Right ventricle myocardium superior (tissue), 1 donor: Measurements from ENCODE around the gene ODAD4. TPM values are rescaled to one million over a fixed set of nuclear protein-coding genes. Genes with fewer than 3 reads are reported as not detected.
"Not testable (repeated sequence)": the region's sequence is repeated elsewhere in the genome, so short reads cannot be mapped to it uniquely, and the experiment has no call there.

ENCODE experiments used
- ATAC-seq: fragments of 200-7000 bp; cut with Tn5 transposase; one replicate; pipeline ENCODE4 v1.9.1; 2020; ENCODE audit warnings: mild to moderate bottlenecking; ENCODE audit not compliant: poor library complexity
- DNase-seq: peaks from one replicate; pipeline ENCODE4 v3.0.0-alpha.2; 2020
- intact Hi-C: fragments of 100-400 bp; cut with DNase I; formaldehyde crosslinking; loops from one replicate; pipeline ENCODE4 v1.11.2; 2022
- total RNA-seq: library from RNA; stranded (reverse); fragmentation: NEBNext Ultra II Directional; extraction: Animal tissue kit (Norgen Biotek cat#: 25700); gene quantifications from one replicate; pipeline ENCODE4 v1.2.1, GENCODE V29; 2021
- donor health status: DM: no; HTN: yes; CAD: no; lungs with severe emphysema.

The ODAD4 gene
- total RNA-seq, 1 donor from 2014 or later, result 0.75 TPM

DNA sequence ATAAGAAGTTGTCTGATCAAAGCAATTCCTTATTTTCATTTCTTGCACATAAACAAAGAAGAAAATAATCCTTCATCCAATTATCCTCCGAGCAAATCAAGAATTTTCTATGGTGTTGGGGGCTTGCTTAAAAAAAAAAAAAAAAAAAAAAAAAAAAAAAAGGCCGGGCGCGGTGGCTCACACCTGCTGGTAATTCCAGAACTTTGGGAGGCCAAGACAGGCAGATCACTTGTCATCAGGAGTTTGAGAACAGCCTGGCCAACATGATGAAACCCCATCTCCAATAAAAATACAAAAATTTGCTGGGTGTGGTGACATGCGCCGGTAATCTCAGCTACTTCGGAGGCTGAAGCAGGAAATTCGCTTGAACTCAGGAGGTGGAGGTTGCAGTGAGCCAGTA, 55.5 kb downstream of the ODAD4 start:
- no peak for ATAC-seq
- no peak for DNase-seq
- intact Hi-C loops, result no loop called here

DNA sequence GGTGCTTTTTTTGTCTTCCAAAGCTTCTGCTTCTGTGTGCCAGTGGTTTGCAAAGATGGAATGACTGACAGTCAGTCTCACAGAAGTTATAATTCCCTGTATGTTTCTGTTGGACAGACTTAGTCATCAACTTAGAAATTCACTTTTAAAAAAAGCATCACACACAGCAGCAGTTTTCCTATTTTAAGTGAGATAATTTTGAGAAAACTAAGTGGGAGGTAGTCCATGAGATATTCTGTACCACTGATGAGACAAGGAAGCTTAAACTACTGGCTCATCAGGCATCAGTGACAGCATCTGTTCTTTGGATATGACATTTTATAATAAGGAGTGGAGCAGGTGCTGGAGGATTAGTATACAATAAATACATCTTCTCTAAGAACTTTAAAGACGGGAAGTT, 56.2 kb downstream of the ODAD4 start:
- ATAC-seq, result no peak
- intact Hi-C loops, result no loop called here
- no peak for DNase-seq

DNA sequence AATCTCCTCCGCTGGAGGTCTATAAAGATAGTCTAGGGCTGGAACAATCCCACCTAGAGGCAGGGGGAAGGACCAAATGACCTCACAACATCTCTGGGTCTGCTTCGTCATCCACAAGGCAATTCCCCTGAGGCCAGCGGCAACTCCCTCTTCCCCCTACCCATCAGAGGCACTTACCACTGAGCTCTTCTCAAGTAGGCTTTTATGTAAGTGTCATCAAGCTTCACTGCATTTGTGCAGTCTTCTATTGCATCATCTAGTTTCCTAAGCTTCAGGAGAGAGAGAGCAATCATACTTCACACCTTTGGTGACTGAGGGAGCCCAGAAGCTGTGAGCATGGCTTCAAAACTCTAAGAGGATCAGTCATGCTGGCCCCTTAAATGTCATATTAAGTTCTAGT, 57.2 kb downstream of the ODAD4 start:
- intact Hi-C loops, result no loop called here
- DNase-seq (no peak), ATAC-seq (no peak)

DNA sequence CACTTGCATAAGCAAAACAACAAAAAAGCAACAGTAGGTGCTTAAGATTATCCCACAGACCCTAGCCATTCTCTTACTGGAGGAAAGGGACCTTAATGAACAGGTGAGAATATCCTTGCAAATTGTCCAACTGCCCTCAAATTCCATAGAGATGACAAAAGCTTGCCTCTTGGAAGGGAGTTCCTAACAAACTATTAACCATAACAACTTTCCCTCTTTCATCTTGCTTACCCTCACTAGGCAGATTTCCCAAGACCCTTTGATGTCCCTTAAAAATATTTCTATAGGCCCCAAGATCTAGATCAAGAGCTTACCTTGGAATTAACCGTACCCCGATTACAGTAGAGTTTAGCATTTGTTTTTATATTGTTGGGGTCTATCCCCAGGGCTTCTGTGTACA, 58.0 kb downstream of the ODAD4 start:
- ATAC-seq (no peak), DNase-seq (no peak)
- intact Hi-C loops, result no loop called here

DNA sequence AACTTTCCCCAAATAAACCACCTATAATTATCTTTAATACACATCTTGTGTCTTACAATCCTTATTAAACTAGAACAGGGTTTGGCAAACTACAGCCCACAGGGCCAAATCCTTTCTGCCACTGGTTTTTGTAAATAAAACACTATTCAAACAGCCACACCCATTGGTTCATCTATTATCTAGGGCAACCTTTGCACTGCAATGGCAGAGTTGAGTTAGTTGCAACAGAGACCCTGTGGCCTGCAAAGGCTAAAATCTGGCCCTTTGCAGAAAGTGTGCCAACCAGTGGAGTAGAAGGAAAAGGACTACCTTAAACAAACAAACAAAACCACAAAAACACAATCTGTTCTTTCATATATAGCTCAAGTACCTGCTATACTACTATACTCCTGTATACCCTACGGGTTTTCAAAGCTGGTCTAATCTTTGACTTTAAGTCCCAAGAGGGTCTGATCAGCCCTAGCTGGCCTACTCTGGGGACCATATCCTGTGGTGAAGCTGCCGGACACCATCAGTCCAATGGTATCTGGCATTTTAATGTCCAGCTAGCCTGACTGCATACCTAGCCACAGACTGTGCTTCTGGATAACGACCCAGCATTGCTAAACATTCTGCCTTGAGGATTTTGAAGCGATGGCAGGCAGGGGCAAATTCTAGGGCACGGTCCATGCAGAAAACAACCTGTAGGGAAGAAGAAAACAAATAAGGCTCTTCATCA, 59.4 kb downstream of the ODAD4 start:
- DNase-seq, result no peak
- no peak for ATAC-seq

DNA sequence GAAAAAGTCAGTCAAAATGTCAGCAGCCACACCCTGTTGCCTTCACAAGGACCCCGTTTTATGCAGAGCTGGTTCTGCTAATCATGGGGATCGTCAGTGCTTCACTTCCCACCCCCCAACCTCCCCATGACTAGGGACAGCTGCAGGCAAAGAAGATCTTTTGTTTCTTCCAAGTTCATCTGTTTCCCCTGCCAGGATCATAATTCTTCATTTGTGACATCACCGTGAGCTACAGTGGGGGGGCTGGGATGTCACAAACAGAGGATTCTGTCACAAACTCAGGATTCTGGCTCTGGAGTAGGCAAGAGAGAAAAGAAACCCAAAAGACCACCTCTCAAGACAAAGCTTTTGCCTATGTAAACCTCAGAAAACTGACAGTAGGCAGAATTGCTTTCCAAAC, 62.2 kb downstream of the ODAD4 start:
- intact Hi-C loops, result no loop called here
- no peak for ATAC-seq
- no peak for DNase-seq

More for the DNA sequence above, 59.4 kb downstream of the ODAD4 start:
- intact Hi-C loops, result no loop called here

DNA sequence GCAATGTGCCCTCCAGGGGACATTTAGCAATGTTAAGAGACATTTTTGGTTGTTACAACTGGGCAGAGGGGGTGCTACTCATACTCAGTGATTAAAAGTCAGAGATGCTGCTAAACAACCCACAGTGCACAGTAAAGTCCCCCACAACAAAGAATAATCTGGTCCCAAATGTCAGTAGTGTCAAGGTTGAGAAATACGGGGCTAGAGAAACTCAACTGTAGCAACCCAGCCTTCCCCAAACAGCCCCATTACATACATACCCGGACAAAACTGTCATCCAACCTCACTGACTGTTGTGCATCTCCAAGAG, 66.4 kb downstream of the ODAD4 start:
- no peak for DNase-seq
- intact Hi-C loops, result no loop called here
- ATAC-seq, result no peak

DNA sequence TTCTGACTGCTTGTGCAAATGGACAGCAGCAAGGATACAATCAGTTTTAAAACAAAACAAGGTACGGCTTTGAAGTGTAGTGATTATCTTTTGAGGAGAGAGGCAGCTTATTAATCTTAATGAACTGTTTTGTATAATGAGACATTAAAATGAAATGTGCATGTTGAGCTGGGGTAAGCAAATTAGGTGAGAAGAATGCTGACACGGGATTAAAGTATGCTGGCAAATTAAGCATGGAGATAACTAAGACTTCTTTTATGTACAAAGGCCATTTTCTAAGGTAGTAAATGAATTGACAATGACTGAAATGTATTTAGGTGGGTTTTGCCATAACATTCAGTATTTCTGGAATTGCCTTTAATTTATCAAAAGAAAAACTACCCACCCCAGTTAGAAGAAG, 68.1 kb downstream of the ODAD4 start:
- DNase-seq (no peak), ATAC-seq (no peak)
- intact Hi-C loops, result no loop called here

DNA sequence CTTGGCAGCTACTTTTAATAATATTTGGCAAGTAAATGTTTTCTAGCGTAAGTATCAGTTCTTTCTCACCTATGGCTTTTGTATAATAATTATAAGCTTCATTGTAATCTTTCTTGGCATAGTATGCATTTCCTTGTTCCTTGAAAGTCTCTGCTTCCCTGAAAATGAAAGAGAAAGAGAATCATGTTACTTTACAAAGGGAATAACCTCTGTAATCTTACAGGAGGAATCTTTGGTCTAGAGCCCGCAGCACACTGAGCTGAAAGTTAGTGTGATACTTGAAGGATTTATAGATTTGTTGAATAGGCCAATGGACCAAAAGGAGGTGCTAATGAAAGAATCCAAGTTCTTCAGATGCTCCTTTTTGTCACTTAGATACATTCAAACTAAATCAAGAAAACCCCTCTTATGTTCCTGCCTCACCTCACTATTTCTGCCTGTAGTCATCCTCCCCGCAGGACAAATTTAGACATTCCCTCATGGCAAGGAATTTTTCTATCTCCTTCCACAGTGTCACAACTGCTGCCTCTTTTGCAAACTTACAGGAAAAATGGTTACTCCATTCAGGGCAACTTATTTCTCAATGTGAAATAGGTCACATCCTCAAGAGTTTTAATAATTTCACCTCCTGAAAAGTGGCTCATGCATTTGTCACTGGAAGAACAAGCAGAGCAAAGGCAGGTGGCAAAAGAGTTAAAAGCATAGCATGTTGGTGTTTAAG, 70.2 kb downstream of the ODAD4 start:
- ATAC-seq (no peak), DNase-seq (no peak)
- intact Hi-C loops, result no loop called here

DNA sequence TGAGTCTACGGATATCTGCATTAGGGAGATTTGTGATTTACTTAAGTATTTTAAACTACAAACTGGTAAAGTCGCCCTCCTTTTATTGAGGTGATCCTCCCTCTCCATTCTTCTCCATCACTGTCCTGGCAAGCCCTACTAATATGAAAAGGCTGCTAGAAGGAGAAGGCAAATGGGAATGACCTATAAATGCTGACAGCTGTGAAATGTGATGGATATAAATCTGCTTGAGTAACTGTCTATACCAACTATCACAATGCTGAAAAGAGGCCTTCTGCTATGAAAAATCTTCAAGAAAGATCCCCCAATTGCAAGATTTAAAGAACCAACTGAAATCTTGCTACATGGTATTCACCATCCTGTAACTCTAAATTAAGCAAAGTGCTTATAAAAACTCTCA, 71.3 kb downstream of the ODAD4 start:
- DNase-seq (no peak), ATAC-seq (no peak)
- intact Hi-C loops, result no loop called here

DNA sequence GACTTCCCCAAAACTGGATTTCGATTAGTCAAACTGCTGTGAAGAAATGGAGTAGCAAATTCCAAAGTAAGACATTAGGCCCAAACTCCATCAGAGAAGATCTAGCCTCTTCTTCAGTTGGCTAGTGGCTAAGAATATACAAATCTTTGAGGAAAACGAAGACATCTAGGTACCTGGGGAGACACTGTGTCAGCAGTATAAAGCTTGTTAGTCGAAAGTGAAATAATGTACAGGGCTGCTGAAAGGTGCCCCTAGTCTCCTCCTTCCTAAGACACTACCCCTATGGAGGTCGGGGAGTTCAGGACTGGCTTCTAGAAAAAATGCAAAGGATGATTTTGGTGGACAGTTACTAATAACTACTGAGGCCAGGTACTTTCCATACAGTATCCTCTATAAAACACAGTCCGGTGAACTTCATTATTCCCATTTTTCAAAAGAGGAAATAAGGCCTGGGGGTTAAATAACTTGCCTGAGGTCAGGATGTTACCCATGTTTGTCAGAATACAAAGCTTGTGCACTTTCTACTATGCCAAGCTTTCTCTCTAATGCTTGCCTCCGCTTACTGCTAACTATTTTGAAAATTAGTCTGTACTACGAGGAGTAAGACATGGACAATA, 71.9 kb downstream of the ODAD4 start:
- ATAC-seq (no peak), DNase-seq (no peak)
- intact Hi-C loops, result no loop called here

DNA sequence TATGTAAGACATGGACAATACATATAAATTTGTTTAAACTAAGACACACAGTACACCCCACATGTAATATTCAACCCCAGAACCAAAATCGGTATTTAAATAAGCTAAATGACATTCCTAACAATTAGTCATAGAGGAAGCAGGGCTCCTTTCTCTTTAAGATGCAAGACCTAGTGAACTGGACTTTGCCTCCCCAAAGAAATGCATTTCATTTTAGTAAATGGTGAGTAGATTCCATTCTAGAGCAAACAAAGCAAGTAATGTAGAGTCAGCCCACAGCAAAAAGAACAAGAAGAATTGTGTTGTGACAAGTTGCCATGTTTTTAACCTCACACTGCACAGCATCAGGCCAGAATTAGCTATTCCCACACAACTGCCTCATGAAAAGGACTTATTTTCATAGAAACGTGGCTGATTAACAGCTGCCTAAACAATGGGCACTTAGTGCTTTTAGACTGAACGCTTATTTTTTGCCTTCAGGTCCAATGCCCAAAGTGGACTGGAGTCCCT, 72.4 kb downstream of the ODAD4 start:
- intact Hi-C loops, result no loop called here
- ATAC-seq, result no peak
- no peak for DNase-seq

DNA sequence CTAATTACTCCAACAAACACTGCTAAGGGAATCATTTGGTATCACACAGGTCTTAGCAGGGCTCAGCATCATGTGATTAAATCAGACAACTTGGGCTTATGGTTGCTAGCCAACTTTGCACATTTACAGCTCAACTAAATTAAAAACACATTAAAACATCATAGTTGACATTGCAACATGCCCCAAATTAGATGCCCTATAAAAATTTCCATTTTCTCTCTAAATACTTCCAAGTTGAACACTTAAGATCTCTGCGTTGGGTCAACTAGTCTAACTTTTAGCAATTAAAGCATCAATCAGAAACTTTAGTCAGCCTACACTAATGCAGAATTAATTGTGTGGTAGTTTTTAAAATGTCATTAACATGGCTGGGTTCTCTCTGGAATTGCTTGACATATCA, 74.7 kb downstream of the ODAD4 start:
- no peak for ATAC-seq
- no peak for DNase-seq
- intact Hi-C loops, result no loop called here

DNA sequence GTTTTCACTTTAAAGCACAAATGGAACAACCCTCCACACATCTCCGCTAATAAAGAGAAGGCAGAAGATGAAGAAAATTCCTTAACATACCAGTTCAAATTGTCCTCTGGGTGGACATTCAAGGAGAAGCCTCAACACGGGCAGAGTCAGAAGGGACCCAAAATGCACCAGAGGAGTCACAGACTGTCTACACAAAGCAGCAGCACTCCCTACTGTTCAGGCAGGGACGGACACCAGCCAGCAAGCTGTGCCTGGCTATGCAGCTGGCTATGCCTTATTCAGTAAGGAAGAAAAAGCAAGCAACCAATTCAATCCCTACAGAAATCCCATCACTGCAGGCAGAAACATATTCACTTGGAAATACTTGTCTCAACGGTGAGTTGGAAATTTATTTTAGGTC, 78.8 kb downstream of the ODAD4 start:
- ATAC-seq (no peak), DNase-seq (no peak)
- intact Hi-C loops, result no loop called here

DNA sequence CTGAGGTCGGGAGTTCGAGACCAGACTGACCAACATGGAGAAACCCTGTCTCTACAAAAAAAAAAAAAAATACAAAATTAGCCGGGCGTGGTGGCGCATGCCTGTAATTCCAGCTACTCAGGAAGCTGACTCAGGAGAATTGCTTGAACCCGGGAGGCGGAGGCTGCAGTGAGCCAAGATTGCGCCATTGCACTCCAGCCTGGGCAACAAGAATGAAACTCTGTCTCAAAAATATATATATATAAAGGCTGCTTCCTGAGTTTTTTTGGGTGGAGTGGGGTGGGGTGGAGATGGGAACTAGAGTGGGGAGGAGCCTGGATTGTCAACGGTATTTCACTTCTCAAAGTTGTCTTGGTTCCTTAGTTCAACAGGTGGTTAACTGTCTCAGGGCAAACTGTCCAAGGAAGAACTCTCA, 79.9 kb downstream of the ODAD4 start:
- ATAC-seq, result peak; percentile 31
- intact Hi-C loops, result not testable (repeated sequence)
- peak; percentile 53 for DNase-seq

DNA sequence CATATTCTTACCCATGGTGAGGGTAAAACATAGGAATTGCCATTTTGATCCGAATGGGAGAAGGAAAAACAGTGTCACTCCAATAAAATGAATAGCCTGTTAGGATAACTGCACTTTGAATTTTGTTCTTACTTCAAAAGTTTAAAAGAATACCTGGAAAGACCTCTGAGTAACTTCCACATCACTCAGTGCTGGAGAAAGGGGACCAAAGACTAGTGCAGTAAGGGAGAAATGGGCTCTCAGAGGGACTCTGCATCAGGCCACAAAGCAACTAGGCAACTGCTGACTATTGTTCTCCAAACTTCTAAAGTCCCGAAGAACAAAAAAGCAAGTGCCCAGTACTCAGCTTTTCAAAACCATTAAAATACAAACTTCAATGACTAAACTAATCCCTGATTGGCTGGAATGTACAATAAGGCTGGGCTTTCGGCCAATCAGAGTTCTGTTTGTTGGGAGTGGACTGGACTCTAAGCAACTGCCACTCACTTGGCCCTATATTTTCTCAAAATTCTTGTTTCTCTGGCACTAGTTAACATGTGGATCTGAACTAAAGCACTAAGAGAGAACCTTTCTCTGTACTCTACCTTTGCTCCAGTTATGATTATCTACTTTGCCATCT, 80.6 kb downstream of the ODAD4 start:
- intact Hi-C loops, result no loop called here
- DNase-seq, result no peak
- no peak for ATAC-seq

DNA sequence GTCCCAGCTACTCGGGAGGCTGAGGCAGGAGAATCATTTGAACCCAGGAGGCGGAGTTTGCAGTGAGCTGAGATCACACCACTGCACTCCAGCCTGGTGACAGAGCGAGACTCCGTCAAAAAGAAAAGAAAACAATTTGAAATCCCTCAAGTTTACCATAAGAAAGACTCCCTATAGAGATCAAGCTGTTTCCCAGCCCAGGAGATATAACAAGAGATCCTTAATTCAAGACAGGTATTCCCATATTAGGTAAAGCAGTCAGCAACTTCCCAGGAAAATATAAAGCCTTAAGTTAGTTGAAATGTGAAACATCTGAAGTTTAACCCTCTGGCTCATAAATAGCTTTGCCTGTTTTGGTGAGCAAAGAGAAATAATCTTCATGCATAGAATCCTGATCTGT, 81.9 kb downstream of the ODAD4 start:
- intact Hi-C loops, DNase-seq, ATAC-seq: not testable (repeated sequence)

DNA sequence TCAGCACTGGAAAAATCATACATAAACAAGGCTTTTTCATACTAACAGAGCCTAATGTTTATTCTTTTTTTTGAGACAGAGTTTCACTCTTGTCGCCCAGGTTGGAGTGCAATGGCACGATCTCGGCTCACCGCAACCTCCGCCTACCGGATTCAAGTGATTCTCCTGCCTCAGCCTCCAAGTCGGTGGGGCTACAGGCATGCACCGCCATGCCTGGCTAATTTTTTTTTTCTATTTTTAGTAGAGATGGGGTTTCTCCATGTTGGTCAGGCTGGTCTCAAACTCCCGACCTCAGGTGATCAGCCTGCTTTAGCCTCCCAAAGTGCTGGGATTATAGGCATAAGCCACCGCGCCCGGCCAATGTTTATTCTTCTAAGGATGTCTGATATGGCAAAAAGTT, 83.3 kb downstream of the ODAD4 start:
- ATAC-seq, intact Hi-C loops, DNase-seq: not testable (repeated sequence)
